SK-N-SH (cell line): ENCODE measurements around the gene TLE5. TPM values are rescaled to one million over a fixed set of nuclear protein-coding genes. Genes with fewer than 3 reads are reported as not detected.

ENCODE experiments used
- CTCF ChIA-PET: fragments of 300-600, 350-600 bp; formaldehyde crosslinking; extraction: SDS; loops from one replicate; lab custom pipeline; 2021; lab: Yijun Ruan, JAX
- POLR2A ChIA-PET: fragments of 350-600 bp; sonication (Branson Sonifier 250); formaldehyde crosslinking; extraction: SDS; loops from one replicate; lab custom pipeline; 2020; ENCODE audit warnings: antibody characterized with exemption, inconsistent platforms; lab: Yijun Ruan, JAX
- DNase-seq: peaks from one replicate; pipeline ENCODE4 v3.0.0; 2012
- H2AFZ ChIP-seq: fragments of 200-600 bp; sonication (generic); 2 replicates; pipeline ENCODE4 v1.8.1; 2016; ENCODE audit warnings: antibody characterized with exemption, mild to moderate bottlenecking, low read depth
- H3F3A ChIP-seq: fragments of 200-600 bp; sonication (generic); replicated peaks from 2 replicates; pipeline ENCODE3; 2016; ENCODE audit warnings: antibody characterized with exemption, mild to moderate bottlenecking; ENCODE audit not compliant: insufficient read depth
- H3K27ac ChIP-seq, 2 experiments: fragments of 200-500 bp in 1 of 2; fragments of 200-600 bp in 1 of 2; sonication (Bioruptor generic) in 1 of 2; sonication (generic), shearing (Covaris generic) in 1 of 2; 2 replicates each; pipeline versions ENCODE4 v1.5.1 to v1.6.1; 2014 to 2016; ENCODE audit warnings: low read depth in 2 of 2, inconsistent platforms in 1 of 2, low read length in 1 of 2, mild to moderate bottlenecking in 1 of 2, mixed read lengths in 1 of 2
- H3K27me3 ChIP-seq: fragments of 200-600 bp; sonication (generic), shearing (Covaris generic); 2 replicates; pipeline ENCODE4 v1.6.1; 2016; ENCODE audit warnings: mixed run types; ENCODE audit not compliant: insufficient read depth
- H3K36me3 ChIP-seq, 2 experiments: fragments of 200-500 bp in 1 of 2; fragments of 200-600 bp in 1 of 2; sonication (Bioruptor generic) in 1 of 2; sonication (generic) in 1 of 2; replicated peaks in 1 of 2; 2 replicates each; pipeline versions ENCODE3 to v1.5.1; 2014 to 2016; ENCODE audit warnings: low read length in 1 of 2, mild to moderate bottlenecking in 1 of 2; ENCODE audit not compliant: insufficient read depth in 2 of 2, control insufficient read depth in 1 of 2
- H3K4me1 ChIP-seq, 2 experiments: fragments of 200-500 bp in 1 of 2; fragments of 200-600 bp in 1 of 2; sonication (Bioruptor generic) in 1 of 2; sonication (generic), shearing (Covaris generic) in 1 of 2; 2 replicates each; pipeline versions ENCODE4 v1.5.1 to v1.6.1; 2014 to 2016; ENCODE audit warnings: low read depth in 1 of 2, low read length in 1 of 2, mixed run types in 1 of 2; ENCODE audit not compliant: insufficient read depth in 2 of 2, control insufficient read depth in 1 of 2
- H3K4me2 ChIP-seq: fragments of 200-600 bp; sonication (generic), shearing (Covaris generic); 2 replicates; pipeline ENCODE4 v1.6.1; 2017; ENCODE audit warnings: mixed run types
- H3K4me3 ChIP-seq, 2 experiments: fragments of 200-500 bp in 1 of 2; fragments of 200-600 bp in 1 of 2; sonication (Bioruptor generic) in 1 of 2; sonication (generic), shearing (Covaris generic) in 1 of 2; 2 replicates each; pipeline versions ENCODE4 v1.5.1 to v1.8.1; 2014 to 2016; ENCODE audit warnings: low read depth in 2 of 2, inconsistent platforms in 1 of 2, low read length in 1 of 2, mild to moderate bottlenecking in 1 of 2, mixed read lengths in 1 of 2, moderate library complexity in 1 of 2
- H3K79me2 ChIP-seq: fragments of 200-600 bp; sonication (generic); 2 replicates; pipeline ENCODE4 v1.8.1; 2017; ENCODE audit warnings: mild to moderate bottlenecking; ENCODE audit not compliant: insufficient read depth
- H3K9ac ChIP-seq: fragments of 200-600 bp; sonication (generic); 2 replicates; pipeline ENCODE4 v1.6.1; 2017; ENCODE audit warnings: mixed run types
- H3K9me2 ChIP-seq: fragments of 200-600 bp; sonication (generic); 2 replicates; pipeline ENCODE4 v1.6.1; 2017; ENCODE audit warnings: mixed run types
- H3K9me3 ChIP-seq: fragments of 200-600 bp; sonication (generic); 2 replicates; pipeline ENCODE4 v1.6.1; 2017; ENCODE audit warnings: mixed run types, mild to moderate bottlenecking, moderate library complexity
- H4K20me1 ChIP-seq: fragments of 200-600 bp; sonication (generic); 2 replicates; pipeline ENCODE4 v1.6.1; 2017; ENCODE audit warnings: mild to moderate bottlenecking, mixed run types; ENCODE audit not compliant: insufficient read depth
- CHD2 ChIP-seq: fragments of 150-350 bp; IDR thresholded peaks from 2 replicates; pipeline ENCODE4 v1.6.1; 2018; ENCODE audit warnings: low read length; ENCODE audit not compliant: partially characterized antibody
- ELF1 ChIP-seq: IDR thresholded peaks from 2 replicates; pipeline ENCODE4 v1.4.0; 2012
- FOXJ3 ChIP-seq: sonication (generic); formaldehyde crosslinking; IDR thresholded peaks from 2 replicates; pipeline ENCODE4 v1.5.1; 2020; ENCODE audit warnings: mild to moderate bottlenecking, missing genetic modification reagents
- FOXM1 ChIP-seq: IDR thresholded peaks from 2 replicates; pipeline ENCODE4 v1.4.0; 2012; ENCODE audit warnings: low read depth, mild to moderate bottlenecking
- GABPA ChIP-seq: IDR thresholded peaks from 2 replicates; pipeline ENCODE4 v1.4.0; 2012; ENCODE audit warnings: low read depth, mild to moderate bottlenecking
- GATA2 ChIP-seq: sonication (generic); formaldehyde crosslinking; IDR thresholded peaks from 2 replicates; pipeline ENCODE4 v1.5.0; 2020; ENCODE audit warnings: mild to moderate bottlenecking, missing genetic modification reagents
- RAD21 ChIP-seq: IDR thresholded peaks from 2 replicates; pipeline ENCODE4 v1.6.1; 2012; ENCODE audit warnings: mild to moderate bottlenecking, low read length
- RCOR1 ChIP-seq: fragments of 150-350 bp; IDR thresholded peaks from 2 replicates; pipeline ENCODE4 v1.6.1; 2017; ENCODE audit warnings: antibody characterized with exemption, low read length
- WGBS: methylation state at CpG from one replicate; pipeline ENCODE4 v1.1.6; 2017; ENCODE audit warnings: low lambda C conversion rate; 5-methylcytosine and 5-hydroxymethylcytosine counted together
- polyA plus RNA-seq, 3 experiments: library from polyadenylated mRNA; depleted of rRNA; stranded (reverse); fragments of >200 nt; gene quantifications; 2 replicates each; pipeline ENCODE4 v1.2.3, GENCODE V29; 2012
- TF ChIP-seq, protein P1 (sequence below): IDR thresholded peaks from 2 replicates; pipeline ENCODE4 v1.4.0; 2012; ENCODE audit warnings: low read depth
- TF ChIP-seq, protein P2 (sequence below): IDR thresholded peaks from 2 replicates; pipeline ENCODE4 v1.4.0; 2012; ENCODE audit warnings: low read depth, borderline replicate concordance

TLE5 gene
- polyA plus RNA-seq, 1 of the 3 experiments (the other 2 are of a cell fraction) = 519 TPM

DNA sequence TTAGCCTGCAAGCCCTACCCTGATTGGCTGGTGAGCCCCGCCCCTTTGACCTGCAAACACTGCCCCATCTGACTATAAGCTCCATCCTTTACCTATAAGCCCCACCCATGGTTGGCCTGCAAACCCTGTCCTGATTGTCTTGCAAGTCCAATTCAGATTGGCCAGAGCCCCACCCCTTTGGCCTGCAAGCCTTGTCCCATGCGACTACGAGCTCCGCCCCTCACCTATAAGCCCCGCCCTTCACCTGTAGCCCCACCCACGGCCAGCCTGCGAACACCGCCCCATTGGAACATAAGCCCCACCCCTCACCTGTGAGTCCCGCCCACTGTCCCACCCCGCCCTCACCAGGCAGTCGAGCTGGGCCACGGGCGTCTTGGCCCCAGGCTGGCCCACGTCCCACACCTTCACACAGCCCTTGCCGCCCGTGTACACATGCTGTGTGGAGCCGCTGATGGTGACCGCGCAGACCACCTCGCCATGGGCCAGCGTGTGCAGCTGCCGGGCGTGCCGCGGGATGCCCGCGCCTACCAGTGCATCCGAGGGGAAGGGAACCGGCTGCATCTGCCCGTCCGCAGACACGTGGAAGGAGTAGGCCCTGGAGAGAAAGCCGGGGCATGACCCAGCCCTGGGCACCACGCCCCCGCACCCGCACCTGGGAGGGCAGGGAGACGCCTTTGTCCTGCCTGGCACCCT, 56.1 kb downstream of the TLE5 start:
- H3K4me2 ChIP-seq = no peak overlapping the region
- WGBS = 57% methylated on average over 32 of the region's 37 CpGs
- TF ChIP-seq, protein P1, sequence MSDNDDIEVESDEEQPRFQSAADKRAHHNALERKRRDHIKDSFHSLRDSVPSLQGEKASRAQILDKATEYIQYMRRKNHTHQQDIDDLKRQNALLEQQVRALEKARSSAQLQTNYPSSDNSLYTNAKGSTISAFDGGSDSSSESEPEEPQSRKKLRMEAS = no peak
- TF ChIP-seq RAD21 = no peak
- TF ChIP-seq, protein P2, sequence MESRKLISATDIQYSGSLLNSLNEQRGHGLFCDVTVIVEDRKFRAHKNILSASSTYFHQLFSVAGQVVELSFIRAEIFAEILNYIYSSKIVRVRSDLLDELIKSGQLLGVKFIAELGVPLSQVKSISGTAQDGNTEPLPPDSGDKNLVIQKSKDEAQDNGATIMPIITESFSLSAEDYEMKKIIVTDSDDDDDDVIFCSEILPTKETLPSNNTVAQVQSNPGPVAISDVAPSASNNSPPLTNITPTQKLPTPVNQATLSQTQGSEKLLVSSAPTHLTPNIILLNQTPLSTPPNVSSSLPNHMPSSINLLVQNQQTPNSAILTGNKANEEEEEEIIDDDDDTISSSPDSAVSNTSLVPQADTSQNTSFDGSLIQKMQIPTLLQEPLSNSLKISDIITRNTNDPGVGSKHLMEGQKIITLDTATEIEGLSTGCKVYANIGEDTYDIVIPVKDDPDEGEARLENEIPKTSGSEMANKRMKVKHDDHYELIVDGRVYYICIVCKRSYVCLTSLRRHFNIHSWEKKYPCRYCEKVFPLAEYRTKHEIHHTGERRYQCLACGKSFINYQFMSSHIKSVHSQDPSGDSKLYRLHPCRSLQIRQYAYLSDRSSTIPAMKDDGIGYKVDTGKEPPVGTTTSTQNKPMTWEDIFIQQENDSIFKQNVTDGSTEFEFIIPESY = no peak
- no peaks in the 10 kb centered on the region for H4K20me1 ChIP-seq
- no peaks in the 10 kb centered on the region for H3K9me3 ChIP-seq
- POLR2A ChIA-PET = interaction anchor here (1.1 to 2.7 kb wide), 2 partner anchors 30 to 38 kb away, joined by 5 to 11 read pairs; no protein-coding TSS in a partner anchor
- peaks cover 14% of the 10 kb centered on the region; the same call in 1 of the 2 replicates for H3K27me3 ChIP-seq
- no peaks in the 10 kb centered on the region for H3F3A ChIP-seq
- H3K27ac ChIP-seq = no peak overlapping the region
- no peak overlapping the region for H3K4me3 ChIP-seq
- H3K9ac ChIP-seq = no peak overlapping the region
- H3K9me2 ChIP-seq = no peaks in the 10 kb centered on the region
- CTCF ChIA-PET = interaction anchor here (0.8 to 1.8 kb wide), 6 partner anchors 10 to 70 kb away, joined by 3 to 6 read pairs (median 3); no protein-coding TSS in a partner anchor
- peaks cover 0 to 9% of the 10 kb centered on the region in 2 experiments; a peak in 1 of 4 replicates for H3K4me1 ChIP-seq
- DNase-seq = no peak
- no peaks in the 10 kb centered on the region for H3K79me2 ChIP-seq
- no peaks in the 10 kb centered on the region for H3K36me3 ChIP-seq
- no peak overlapping the region for H2AFZ ChIP-seq

DNA sequence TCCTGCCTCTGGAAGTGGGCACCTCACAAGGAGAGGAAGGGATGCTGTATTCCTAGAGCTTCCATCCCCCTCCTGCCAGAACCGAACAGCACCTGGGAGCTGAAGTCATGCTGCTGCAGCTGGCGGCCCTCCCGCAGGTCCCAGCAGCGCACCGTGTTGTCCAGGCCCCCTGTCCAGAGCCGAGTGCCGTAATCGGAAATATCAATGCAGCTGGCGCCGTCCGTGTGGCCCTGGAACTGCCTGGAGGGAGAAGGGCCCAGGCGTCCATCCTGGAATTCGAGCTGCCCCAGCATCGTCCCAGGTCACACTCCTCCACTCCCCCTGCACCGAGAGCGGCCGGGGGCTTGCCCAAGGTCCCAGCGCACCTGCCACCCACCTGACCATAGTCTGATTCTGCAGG, 57.0 kb downstream of the TLE5 start:
- Histone ChIP-seq H4K20me1 (no peaks in the 10 kb centered on the region), H3K27me3 (peaks cover 14% of the 10 kb centered on the region; the same call in 1 of the 2 replicates), H3K4me2 (no peak overlapping the region), H3K9ac (no peak overlapping the region)
- WGBS = 9% methylated on average over 12 of the region's 18 CpGs
- TF ChIP-seq CHD2 (peak; percentile 58), GABPA (no peak), FOXJ3 (CRISPR knock-in tag) (peak; percentile 74), RCOR1 (peak; percentile 64; the same call in 1 of the 2 replicates), GATA2 (CRISPR knock-in tag) (peak; percentile 84), FOXM1 (no peak), RAD21 (peak; percentile 13; the same call in 1 of the 2 replicates), ELF1 (no peak)
- TF ChIP-seq, all 33 proteins: peak for 5
- ChIA-PET POLR2A (interaction anchor here (0.9 to 2.7 kb wide), 4 partner anchors 15 to 37 kb away, joined by 3 to 11 read pairs (median 4); no protein-coding TSS in a partner anchor), CTCF (interaction anchor here (0.9 to 1.9 kb wide), 10 partner anchors 9 to 99 kb away, joined by 3 to 6 read pairs (median 3); no protein-coding TSS in a partner anchor)
- Histone ChIP-seq H3F3A (no peaks in the 10 kb centered on the region), H3K36me3 (no peaks in the 10 kb centered on the region), H2AFZ (no peak overlapping the region), H3K9me2 (no peaks in the 10 kb centered on the region), H3K27ac (no peak overlapping the region), H3K4me3 (no peak overlapping the region), H3K9me3 (no peaks in the 10 kb centered on the region), H3K79me2 (no peaks in the 10 kb centered on the region), H3K4me1 (peaks cover 0 to 9% of the 10 kb centered on the region in 2 experiments; a peak in 1 of 4 replicates)
- DNase-seq = peak; percentile 81
